Measurements from ENCODE around the gene WAPL.

Gene WAPL

GRCh38 chr10:86409183-86409582 is 112.4 kb downstream of the WAPL start:
- in situ Hi-C loops (cut with HindIII; ENCODE audit: low sequenced_read_pairs), result no loop called here
- DNase-seq (ENCODE audit: low read depth, low spot score), result no peak
- no peak for TF ChIP-seq CTCF (IDR thresholded peaks at IDR 0.05; ENCODE audit: low read depth, low read length)
- no peak overlapping the region for H3K4me3 ChIP-seq (ENCODE audit: low read depth, low read length)

GRCh38 chr10:86403183-86403797 is 118.3 kb downstream of the WAPL start:
- in situ Hi-C loops (cut with HindIII; ENCODE audit: low sequenced_read_pairs), result no loop called here
- no peak overlapping the region for H3K4me3 ChIP-seq (ENCODE audit: low read depth, low read length)
- DNase-seq (ENCODE audit: low read depth, low spot score), result no peak
- TF ChIP-seq CTCF (IDR thresholded peaks at IDR 0.05; ENCODE audit: low read depth, low read length), result no peak

GRCh38 chr10:86402283-86402941 is 119.2 kb downstream of the WAPL start:
- peak; percentile 24 for DNase-seq (ENCODE audit: low read depth, low spot score)
- in situ Hi-C loops (cut with HindIII; ENCODE audit: low sequenced_read_pairs), result no loop called here
- H3K4me3 ChIP-seq (ENCODE audit: low read depth, low read length), result peak overlapping the region; percentile 2
- TF ChIP-seq CTCF (IDR thresholded peaks at IDR 0.05; ENCODE audit: low read depth, low read length), result no peak

- TF ChIP-seq CTCF (IDR thresholded peaks at IDR 0.05; ENCODE audit: low read depth, low read length), result no peak
- DNase-seq (ENCODE audit: low read depth, low spot score), result no peak
- peak overlapping the region; percentile 54 for H3K4me3 ChIP-seq (ENCODE audit: low read depth, low read length)
Measured at GRCh38 chr10:86401588-86402282, 119.9 kb downstream of the WAPL start.

GRCh38 chr10:86400705-86401587 is 120.6 kb downstream of the WAPL start:
- peak overlapping the region; percentile 54 for H3K4me3 ChIP-seq (ENCODE audit: low read depth, low read length)
- TF ChIP-seq CTCF (IDR thresholded peaks at IDR 0.05; ENCODE audit: low read depth, low read length), result peak; percentile 22
- in situ Hi-C loops (cut with HindIII; ENCODE audit: low sequenced_read_pairs), result no loop called here
- DNase-seq (ENCODE audit: low read depth, low spot score), result peak; percentile 26

More at GRCh38 chr10:86401588-86402282, 119.9 kb downstream of the WAPL start:
- in situ Hi-C loops (cut with HindIII; ENCODE audit: low sequenced_read_pairs), result no loop called here

Data from astrocyte of the spinal cord (primary cell).